ENCODE data around the gene PKIG. TPM values are rescaled to one million over a fixed set of nuclear protein-coding genes. Genes with fewer than 3 reads are reported as not detected.

Gene PKIG
- total RNA-seq, 1 donor from 2014 or later: 181 TPM

DNA sequence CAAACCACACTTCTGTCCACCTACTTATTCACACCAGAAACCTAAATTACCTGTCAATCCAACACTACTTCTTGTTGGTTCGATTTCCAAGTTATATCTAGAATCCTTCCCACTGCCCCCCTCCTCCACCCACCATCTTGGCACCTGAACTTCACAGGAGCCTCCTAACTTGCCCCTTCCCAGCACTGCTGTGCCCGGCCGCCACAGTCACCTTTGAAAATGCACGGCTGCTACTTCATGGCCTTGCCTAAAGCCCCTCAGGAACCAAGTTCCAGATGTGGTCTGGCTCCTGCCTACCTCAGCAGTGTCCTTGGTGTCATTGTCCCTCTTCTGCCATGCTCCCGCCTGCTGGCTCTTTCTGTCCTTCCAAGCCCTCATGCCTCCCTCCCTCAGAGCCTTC lies 31.2 kb downstream of the PKIG start:
- ATAC-seq (ENCODE audit: low read depth): no peak
- CTCF ChIA-PET: interaction anchor here (3.1 kb wide), 1 partner anchor 37 kb away, joined by 12 read pairs; no protein-coding TSS in a partner anchor
- DNase-seq: no peak
- POLR2A ChIA-PET: no interaction called here
- peaks cover 72% of the 10 kb centered on the region for H3K36me3 Mint-ChIP-seq (ENCODE audit: low read depth)
- H3K27ac Mint-ChIP-seq: peak overlapping the region; percentile 0
- peaks cover 78% of the 10 kb centered on the region for H3K4me1 Mint-ChIP-seq
- intact Hi-C loops (cut with micrococcal nuclease): no loop called here
- no peaks in the 10 kb centered on the region for H3K27me3 Mint-ChIP-seq
- TF ChIP-seq, protein P1, sequence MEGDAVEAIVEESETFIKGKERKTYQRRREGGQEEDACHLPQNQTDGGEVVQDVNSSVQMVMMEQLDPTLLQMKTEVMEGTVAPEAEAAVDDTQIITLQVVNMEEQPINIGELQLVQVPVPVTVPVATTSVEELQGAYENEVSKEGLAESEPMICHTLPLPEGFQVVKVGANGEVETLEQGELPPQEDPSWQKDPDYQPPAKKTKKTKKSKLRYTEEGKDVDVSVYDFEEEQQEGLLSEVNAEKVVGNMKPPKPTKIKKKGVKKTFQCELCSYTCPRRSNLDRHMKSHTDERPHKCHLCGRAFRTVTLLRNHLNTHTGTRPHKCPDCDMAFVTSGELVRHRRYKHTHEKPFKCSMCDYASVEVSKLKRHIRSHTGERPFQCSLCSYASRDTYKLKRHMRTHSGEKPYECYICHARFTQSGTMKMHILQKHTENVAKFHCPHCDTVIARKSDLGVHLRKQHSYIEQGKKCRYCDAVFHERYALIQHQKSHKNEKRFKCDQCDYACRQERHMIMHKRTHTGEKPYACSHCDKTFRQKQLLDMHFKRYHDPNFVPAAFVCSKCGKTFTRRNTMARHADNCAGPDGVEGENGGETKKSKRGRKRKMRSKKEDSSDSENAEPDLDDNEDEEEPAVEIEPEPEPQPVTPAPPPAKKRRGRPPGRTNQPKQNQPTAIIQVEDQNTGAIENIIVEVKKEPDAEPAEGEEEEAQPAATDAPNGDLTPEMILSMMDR (IDR thresholded peaks at IDR 0.05): no peak
- no peak overlapping the region for H3K4me3 Mint-ChIP-seq
- H3K9me3 Mint-ChIP-seq: no peaks in the 10 kb centered on the region

DNA sequence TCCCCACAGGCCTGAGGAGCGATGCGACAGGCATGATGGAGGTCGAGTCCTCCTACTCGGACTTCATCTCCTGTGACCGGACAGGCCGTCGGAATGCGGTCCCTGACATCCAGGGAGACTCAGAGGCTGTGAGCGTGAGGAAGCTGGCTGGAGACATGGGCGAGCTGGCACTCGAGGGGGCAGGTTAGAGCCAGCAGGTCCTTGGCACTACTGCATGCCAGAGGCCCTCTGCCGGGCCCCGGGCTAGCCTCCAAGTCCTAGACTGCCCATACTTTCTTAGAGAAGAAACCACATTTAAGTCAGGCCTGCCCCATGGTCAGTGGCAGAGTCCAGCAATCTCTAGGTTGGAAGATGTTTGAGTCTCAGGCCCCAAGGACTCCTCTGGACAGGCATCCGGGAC lies 32.1 kb downstream of the PKIG start:
- Mint-ChIP-seq H3K4me1 (peaks cover 75% of the 10 kb centered on the region), H3K27ac (peak overlapping the region; percentile 80), H3K4me3 (no peak overlapping the region), H3K36me3 (ENCODE audit: low read depth) (peaks cover 77% of the 10 kb centered on the region), H3K27me3 (no peaks in the 10 kb centered on the region), H3K9me3 (no peaks in the 10 kb centered on the region)
- no peak for DNase-seq
- POLR2A ChIA-PET: interaction anchor here (0.6 kb wide), 1 partner anchor 35 kb away, joined by 3 read pairs; no protein-coding TSS in a partner anchor
- intact Hi-C loops (cut with micrococcal nuclease): no loop called here
- CTCF ChIA-PET: interaction anchor here (3.1 kb wide), 1 partner anchor 38 kb away, joined by 12 read pairs; no protein-coding TSS in a partner anchor
- ATAC-seq (ENCODE audit: low read depth): no peak
- TF ChIP-seq, protein P1 (IDR thresholded peaks at IDR 0.05): no peak

DNA sequence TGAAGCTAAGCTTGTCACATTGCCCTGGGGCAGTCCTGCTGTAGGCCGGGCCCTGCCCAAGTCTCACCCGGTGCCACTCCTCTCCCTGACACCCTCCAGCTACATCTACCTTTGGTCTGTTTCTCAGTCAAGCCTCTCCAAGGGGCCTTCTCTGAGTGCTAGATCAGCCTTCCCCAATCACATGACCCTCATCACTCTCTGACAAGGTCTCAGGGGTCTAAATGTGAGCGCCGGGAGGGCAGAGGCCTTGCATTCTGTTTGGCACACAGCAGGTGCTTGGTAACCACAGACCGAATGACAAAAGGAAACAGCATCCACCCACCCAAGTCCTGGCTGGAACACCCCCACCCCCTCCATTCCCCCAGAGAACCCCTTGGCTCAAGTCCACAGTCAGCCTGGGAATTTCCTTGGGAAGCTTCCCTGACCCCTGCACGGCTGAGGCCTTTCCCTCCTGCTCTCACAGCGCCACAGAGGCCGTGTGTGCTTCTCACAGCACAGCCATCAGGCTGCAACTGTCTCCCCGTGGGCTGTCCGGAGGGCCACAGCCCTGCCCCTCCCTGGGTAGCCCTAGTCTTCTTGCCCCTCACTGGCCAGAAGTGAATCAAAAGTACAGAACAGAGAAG lies 32.9 kb downstream of the PKIG start:
- CTCF ChIA-PET: interaction anchor here (3.1 kb wide), 1 partner anchor 39 kb away, joined by 12 read pairs; no protein-coding TSS in a partner anchor
- POLR2A ChIA-PET: no interaction called here
- Mint-ChIP-seq H3K27ac (peak overlapping the region; percentile 80), H3K27me3 (no peaks in the 10 kb centered on the region), H3K4me1 (peaks cover 69% of the 10 kb centered on the region), H3K9me3 (no peaks in the 10 kb centered on the region), H3K4me3 (no peak overlapping the region), H3K36me3 (ENCODE audit: low read depth) (peaks cover 85% of the 10 kb centered on the region)
- DNase-seq (no peak), ATAC-seq (ENCODE audit: low read depth) (peak; percentile 41)
- TF ChIP-seq, protein P1 (IDR thresholded peaks at IDR 0.05): no peak
- intact Hi-C loops (cut with micrococcal nuclease): loop anchor here (5.0 kb wide), 1 partner anchor 117 kb away; no protein-coding TSS in a partner anchor

DNA sequence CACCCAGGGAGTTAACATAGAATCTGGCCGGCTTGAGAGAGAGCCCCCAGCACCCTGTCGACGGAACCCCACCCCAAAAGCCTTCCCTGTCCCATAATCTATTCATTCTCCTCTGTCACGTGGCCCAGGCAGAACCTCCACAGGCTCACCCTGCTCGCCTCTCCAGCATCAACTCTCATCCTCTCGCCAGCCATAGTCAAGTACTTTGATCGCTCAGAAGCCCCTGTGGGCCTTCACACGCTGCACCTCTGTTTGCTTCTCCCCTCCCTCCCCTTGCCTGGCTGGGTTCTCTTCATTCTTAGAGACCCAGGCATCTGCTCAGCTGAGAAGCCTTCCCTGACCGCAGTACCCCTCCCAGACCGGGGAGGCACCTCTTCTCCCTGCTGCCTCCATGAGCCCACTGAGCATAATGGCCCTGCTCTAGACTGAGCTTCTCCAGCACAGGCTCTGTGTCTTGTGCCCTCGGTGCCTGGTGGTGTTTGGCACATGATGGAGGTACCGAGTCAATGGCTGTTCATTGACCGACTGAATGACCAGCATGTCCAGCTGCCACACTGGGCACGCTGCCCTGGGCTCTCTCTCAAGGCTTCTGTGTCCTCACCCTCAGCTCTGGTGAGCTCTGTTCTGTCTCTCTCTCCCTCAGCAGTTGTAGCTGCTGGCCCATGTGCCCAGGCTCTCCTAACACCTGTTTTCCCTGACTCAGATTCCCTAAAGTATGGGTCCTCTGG lies 33.7 kb downstream of the PKIG start:
- H3K27me3 Mint-ChIP-seq: no peaks in the 10 kb centered on the region
- CTCF ChIA-PET: interaction anchor here (3.1 kb wide), 1 partner anchor 40 kb away, joined by 12 read pairs; no protein-coding TSS in a partner anchor
- H3K36me3 Mint-ChIP-seq (ENCODE audit: low read depth): peaks cover 92% of the 10 kb centered on the region
- H3K27ac Mint-ChIP-seq: peak overlapping the region; percentile 80
- H3K4me3 Mint-ChIP-seq: no peak overlapping the region
- intact Hi-C loops (cut with micrococcal nuclease): loop anchor here (5.0 kb wide), 1 partner anchor 116 kb away; no protein-coding TSS in a partner anchor
- H3K9me3 Mint-ChIP-seq: no peaks in the 10 kb centered on the region
- POLR2A ChIA-PET: interaction anchor here (1.0 to 3.3 kb wide), 2 partner anchors 29 to 40 kb away, joined by 7 to 14 read pairs; no protein-coding TSS in a partner anchor
- DNase-seq: no peak
- TF ChIP-seq, protein P1 (IDR thresholded peaks at IDR 0.05): no peak
- ATAC-seq (ENCODE audit: low read depth): no peak
- H3K4me1 Mint-ChIP-seq: peaks cover 62% of the 10 kb centered on the region

DNA sequence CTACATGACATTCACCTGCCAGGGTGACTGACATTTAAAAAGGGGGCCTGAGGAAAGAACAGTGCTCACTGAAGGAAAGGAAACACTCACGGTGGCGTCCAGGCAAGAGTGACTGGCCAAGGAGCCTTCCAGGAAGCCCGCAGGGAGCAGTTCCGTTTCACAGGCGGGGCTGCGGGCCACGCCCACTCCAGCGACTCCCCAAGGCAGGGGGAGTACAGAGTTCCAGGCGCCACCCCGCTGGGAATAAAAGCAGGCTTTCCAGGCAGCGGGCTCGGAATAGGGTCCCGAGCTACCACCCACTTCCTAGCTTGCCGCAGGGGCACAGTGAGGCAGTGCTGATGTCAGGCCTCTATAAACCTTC lies 34.2 kb downstream of the PKIG start:
- DNase-seq (no peak), ATAC-seq (ENCODE audit: low read depth) (no peak)
- POLR2A ChIA-PET: interaction anchor here (1.0 to 3.3 kb wide), 2 partner anchors 29 to 41 kb away, joined by 7 to 14 read pairs; no protein-coding TSS in a partner anchor
- CTCF ChIA-PET: interaction anchor here (1.3 kb wide), 1 partner anchor 13 kb away, joined by 5 read pairs; no protein-coding TSS in a partner anchor
- Mint-ChIP-seq H3K36me3 (ENCODE audit: low read depth) (peaks cover 95% of the 10 kb centered on the region), H3K27ac (no peak overlapping the region), H3K4me3 (no peak overlapping the region), H3K4me1 (peaks cover 58% of the 10 kb centered on the region), H3K27me3 (no peaks in the 10 kb centered on the region), H3K9me3 (no peaks in the 10 kb centered on the region)
- TF ChIP-seq, protein P1 (IDR thresholded peaks at IDR 0.05): no peak
- intact Hi-C loops (cut with micrococcal nuclease): loop anchor here (5.0 kb wide), 1 partner anchor 116 kb away; no protein-coding TSS in a partner anchor

Data from activated B cell treated with CpG ODN at 0.5 μM for 24 hours (primary cell).